DMS79 treated with DMSO at 0.1 percent for 48 hours (cell line): ENCODE measurements around the gene MAPRE3.
"Not testable (repeated sequence)": the region's sequence is repeated elsewhere in the genome, so short reads cannot be mapped to it uniquely, and the experiment has no call there.

Experiments used
- DNase-seq: peaks from one replicate; lab custom pipeline; 2025; lab: John Stamatoyannopoulos, UW

Gene MAPRE3

DNA sequence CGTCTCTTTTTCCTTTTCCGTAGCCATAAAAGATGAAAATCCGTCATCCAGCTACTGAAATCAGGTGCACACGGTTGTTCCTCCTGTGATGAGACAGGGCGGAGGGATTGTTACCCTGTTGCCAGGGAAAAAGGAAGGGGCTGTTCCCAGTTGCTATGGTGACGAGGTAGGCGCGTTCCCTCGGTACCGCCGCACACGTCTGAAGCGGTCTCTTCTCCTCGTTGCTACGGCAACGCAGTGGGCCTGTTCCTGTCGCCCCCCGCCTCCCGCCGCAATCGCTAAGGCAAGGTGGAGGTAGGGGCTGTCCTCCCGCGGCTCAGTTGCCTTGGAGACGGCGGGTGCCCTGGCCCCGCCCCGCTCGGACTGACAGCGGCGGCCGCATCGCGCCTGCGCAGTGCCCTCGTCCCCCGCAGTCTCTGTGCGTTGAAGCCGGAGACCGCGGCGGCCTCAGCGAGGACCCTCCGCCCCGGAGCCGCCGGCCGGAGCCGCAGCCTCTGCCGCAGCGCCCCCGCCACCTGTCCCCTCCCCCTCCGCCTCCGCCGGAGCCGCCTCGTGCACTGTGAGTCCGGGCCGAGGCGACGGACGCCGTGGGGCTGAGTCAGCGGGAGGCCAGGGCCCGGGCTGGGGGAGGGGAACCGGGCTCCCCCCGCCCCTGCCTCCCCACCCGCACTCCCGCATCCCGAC is at the start of gene MAPRE3:
Gene MAPRE3, plus strand, starts transcription at position 394 of the 684 bp plus-strand sequence. CDS start 51,582 bp downstream, outside the sequence.
- DNase-seq = peak; percentile 92

- DNase-seq = no peak
Observed at GRCh38 chr2:26921323-26921722, 49.1 kb upstream of the MAPRE3 start.

DNA sequence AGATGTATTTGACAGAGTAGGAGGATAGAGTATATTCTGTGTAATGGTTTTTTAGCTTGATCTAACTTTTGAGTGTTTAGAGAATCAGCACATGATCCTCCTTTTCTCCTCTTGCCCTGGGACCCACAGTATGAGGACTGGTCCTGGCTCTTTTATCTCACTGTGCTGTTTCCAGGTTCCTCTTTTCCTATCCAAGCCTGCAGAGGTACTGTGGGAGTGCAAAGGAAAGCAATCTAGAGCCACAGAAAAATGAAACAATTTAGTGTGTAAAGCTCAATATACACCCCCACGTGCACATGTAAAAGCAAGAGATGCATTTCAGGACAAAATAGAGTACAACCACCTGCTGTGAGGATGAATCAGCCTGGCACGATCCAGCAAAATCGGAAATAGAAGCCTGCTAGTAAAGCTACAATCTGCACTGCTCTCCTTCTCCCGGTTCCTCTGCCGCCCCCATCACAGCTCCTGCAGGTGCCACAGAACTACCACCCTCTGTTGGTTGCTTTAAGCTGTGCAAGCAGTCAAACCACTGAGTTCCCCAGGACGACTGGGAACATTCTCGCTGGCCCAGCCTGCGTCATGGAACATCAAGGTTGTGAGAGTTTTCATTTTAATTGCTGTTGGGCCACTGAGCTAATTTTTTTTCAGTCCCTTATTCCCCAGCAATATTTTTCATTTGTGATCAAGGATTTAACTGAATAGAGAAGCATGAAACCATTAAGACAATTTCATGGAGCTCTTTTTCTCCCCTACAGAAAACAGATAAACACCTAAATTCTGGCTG is 47.8 kb upstream of the MAPRE3 start:
- peak; percentile 30 for DNase-seq

DNA sequence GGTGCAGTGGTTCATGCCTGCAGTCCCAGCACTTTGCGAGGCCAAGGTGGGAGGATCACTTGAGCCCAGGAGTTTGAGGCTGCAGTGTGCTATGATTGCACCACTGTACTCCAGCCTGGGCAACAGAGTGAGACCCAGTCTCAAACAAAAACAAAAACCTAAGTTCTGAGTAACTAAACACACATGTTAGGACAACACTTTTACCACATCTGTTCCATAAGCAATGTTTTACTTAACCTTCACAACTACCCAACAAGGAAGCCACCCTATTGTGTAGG is 47.3 kb upstream of the MAPRE3 start:
- not testable (repeated sequence) for DNase-seq

DNA sequence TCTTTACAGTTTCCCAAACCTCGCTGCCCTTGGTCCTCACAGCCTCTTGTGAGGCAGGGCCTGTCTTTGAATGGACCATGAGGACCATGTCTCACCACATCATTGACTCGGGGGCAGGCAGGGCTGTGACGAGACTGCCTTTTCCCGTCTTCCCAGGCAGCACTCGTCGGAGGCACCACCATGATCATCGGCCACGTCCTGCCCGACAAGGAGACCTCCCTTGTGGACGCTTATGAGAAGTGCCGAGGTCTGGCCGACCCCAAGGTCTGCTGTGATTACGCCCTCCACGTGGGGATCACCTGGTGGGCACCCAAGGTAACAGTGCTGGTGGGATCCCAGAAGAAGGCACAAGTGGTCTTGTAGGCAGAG is 45.7 kb upstream of the MAPRE3 start:
- no peak for DNase-seq

DNA sequence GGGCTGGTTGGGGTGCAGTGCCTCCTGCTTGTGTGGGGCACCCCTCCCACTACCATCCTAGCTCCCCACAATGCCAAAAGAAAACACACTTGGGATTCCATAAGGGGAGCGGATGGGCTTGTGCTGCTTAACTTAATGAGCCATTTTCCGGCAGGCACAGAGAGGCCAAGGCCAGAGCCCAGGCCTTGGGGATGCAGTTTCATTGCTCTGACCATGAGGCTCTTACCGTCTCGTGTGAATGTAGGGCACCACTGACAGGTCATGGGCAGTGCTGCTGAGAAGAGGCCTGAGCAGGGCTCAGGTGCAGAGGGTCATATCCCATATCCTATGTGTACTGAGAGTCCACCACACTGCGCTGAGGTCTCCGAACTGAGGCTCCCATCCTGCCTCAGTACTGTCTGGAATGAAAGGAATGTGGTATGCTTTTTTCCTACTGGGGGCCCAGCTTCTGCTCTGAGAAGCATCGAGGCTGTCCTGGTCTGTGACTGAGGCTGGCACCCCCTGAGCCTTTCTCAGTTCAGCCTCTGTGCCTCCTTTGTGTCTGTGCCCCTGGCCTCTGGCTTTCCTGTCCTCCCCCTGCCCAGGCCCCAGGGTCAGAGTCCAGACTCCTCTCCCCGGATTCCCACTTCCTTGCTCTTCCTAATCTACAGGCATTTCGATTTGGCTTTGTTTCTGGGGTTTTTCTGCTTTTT is 45.2 kb upstream of the MAPRE3 start:
- no peak for DNase-seq

DNA sequence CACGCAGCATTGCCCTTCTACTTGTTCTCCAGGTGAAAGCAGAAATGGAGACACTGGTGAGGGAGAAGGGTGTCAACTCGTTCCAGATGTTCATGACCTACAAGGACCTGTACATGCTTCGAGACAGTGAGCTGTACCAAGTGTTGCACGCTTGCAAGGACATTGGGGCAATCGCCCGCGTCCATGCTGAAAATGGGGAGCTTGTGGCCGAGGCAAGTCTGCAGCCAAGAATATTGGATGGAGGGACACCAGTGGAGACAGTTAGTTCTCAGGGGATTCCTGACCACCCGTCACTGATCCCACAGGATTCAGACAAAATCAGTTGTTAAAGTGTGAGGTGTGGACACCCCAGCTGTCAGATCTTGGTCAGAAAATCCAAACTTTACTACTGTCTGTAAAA is 43.2 kb upstream of the MAPRE3 start:
- no peak for DNase-seq

DNA sequence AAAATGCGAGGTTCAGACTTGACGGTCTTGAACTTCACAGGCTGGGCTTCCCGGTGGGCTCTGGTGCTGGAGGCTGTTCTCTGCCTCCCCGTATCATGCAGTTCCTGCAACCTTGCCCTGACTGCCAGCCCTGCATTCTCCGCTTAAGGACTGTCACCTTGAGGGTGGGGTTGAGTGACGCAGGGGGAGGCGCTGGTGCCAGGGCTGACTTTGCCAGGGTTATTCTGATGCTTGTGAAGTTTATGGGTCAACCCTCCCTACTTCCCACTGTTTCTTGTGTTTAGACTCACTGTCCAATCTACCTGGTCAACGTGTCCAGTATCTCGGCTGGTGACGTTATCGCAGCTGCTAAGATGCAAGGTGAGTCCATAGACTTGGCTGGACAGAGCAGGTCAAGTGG is 37.5 kb upstream of the MAPRE3 start:
- no peak for DNase-seq

GRCh38 chr2:26933431-26934334 is 36.8 kb upstream of the MAPRE3 start:
- DNase-seq = no peak

DNA sequence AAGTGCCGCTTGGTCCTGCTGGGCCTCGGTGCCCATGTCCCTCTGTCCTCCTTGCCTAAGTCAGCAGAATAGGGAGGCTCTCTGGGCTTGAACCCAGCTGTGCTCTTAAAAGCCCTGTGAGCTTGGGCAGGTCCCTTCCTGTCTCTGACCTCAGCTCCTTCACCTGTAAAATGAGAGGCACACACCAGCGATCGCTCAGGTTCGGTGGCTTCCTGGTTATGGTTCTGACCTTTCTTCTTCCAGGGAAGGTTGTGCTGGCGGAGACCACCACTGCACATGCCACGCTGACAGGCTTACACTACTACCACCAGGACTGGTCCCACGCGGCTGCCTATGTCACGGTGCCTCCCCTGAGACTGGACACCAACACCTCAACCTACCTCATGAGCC is 36.1 kb upstream of the MAPRE3 start:
- DNase-seq = no peak

DNA sequence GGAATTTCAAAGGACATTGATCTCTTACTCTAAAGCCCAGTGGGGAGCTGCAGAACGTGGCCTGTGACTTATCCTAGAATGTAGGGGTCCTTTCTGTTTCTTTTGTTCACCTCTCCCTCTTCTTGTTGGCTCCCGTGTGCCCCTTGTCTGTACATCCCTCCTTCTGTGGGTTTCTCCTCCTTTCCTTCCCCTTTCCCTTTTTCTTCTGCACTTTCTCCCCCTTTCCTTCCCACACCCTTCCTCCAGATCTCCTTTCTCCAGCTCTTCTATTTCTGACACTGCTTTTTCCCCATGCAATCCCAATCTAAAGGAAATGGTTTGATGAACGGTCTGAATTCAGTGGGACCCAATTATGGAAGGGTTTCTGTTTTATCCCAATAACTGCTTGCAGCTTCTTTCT is 35.5 kb upstream of the MAPRE3 start:
- no peak for DNase-seq

- DNase-seq = no peak
Observed at GRCh38 chr2:26936855-26937254, 33.6 kb upstream of the MAPRE3 start.

- no peak for DNase-seq
Observed at GRCh38 chr2:26938399-26939118, 31.9 kb upstream of the MAPRE3 start.

GRCh38 chr2:26940001-26940400 is 30.4 kb upstream of the MAPRE3 start:
- no peak for DNase-seq

DNA sequence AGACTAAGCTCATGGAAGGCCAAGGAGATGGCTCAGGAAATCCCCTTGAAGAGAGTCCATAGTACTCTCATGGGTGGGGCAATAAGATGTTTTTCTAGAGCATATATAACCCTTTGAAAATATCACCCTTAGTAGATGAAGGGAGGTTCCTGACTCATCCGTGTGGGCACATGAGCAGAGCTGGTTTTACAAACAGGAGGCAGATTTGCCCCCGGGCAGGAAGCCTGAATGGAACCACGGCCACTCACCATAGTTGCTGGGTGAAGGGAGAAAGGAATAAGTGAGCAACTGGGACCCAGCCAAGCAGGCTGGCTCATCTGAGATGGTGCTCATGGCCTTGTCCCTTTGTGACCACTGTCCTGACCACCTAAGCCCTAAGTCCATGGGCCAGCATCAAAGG is 29.0 kb upstream of the MAPRE3 start:
- no peak for DNase-seq

GRCh38 chr2:26942543-26943295 is 27.7 kb upstream of the MAPRE3 start:
- peak; percentile 89 for DNase-seq

GRCh38 chr2:26945991-26946750 is 24.3 kb upstream of the MAPRE3 start:
- no peak for DNase-seq

- DNase-seq = peak; percentile 28
Observed at GRCh38 chr2:26946841-26947784, 23.3 kb upstream of the MAPRE3 start.

DNA sequence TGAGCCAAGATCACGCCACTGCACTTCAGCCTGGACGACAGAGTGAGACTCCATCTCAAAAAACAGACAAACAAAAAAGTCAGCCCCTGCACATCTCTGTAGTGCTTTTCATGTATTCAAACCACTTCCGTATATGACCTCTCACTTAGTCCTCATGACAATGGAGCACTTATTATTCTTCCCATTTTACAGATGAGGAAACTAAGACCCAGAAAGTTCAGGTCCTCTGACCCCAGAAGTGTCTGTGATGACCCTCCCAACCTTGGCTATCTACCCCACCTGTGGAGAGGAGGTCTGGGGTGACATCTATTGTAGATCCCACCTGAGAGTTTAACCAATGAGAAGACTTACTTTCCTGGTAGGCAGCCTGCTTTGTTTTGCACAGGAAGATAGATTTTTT is 21.6 kb upstream of the MAPRE3 start:
- no peak for DNase-seq
